H9 (cell line): Measurements from ENCODE around the gene ATP2A2. TPM values are rescaled to one million over a fixed set of nuclear protein-coding genes. Genes with fewer than 3 reads are reported as not detected.
A peak's percentile ranks its signal among the peaks of the same experiment; 100 is the strongest.

Experiments used
- DNase-seq: peaks from one replicate; pipeline ENCODE4 v3.0.0-alpha.2; 2017
- H2AFZ ChIP-seq: one replicate; pipeline ENCODE4 v1.6.1; 2013; ENCODE audit warnings: mild to moderate bottlenecking, low read length, control low read depth, moderate library complexity
- H2AK5ac ChIP-seq: 2 replicates; pipeline ENCODE4 v1.6.1; 2013; ENCODE audit warnings: low read length, control low read depth, mixed read lengths; ENCODE audit not compliant: insufficient read length
- H2BK120ac ChIP-seq: one replicate; pipeline ENCODE4 v1.6.1; 2013; ENCODE audit warnings: low read depth, mild to moderate bottlenecking, low read length, control low read depth, inconsistent platforms; ENCODE audit not compliant: poor library complexity, severe bottlenecking
- H2BK12ac ChIP-seq: 2 replicates; pipeline ENCODE4 v1.6.1; 2013; ENCODE audit warnings: low read length, control low read depth, mixed read lengths, low read depth; ENCODE audit not compliant: insufficient read length
- H2BK15ac ChIP-seq: 2 replicates; pipeline ENCODE4 v1.6.1; 2013; ENCODE audit warnings: low read depth, low read length, control low read depth
- H2BK20ac ChIP-seq: one replicate; pipeline ENCODE4 v1.6.1; 2013; ENCODE audit warnings: low read depth, mild to moderate bottlenecking, low read length, control low read depth, inconsistent platforms; ENCODE audit not compliant: poor library complexity, severe bottlenecking
- H2BK5ac ChIP-seq: 2 replicates; pipeline ENCODE4 v1.6.1; 2013; ENCODE audit warnings: low read length, control low read depth, mixed read lengths; ENCODE audit not compliant: insufficient read length
- H3K14ac ChIP-seq: 2 replicates; pipeline ENCODE4 v1.6.1; 2013; ENCODE audit warnings: low read length, control low read depth; ENCODE audit not compliant: insufficient read depth
- H3K18ac ChIP-seq: 2 replicates; pipeline ENCODE4 v1.6.1; 2013; ENCODE audit warnings: low read depth, mild to moderate bottlenecking, mixed read lengths, low read length, control low read depth; ENCODE audit not compliant: insufficient read length
- H3K23ac ChIP-seq: 2 replicates; pipeline ENCODE4 v1.6.1; 2013; ENCODE audit warnings: low read length, control low read depth, mixed read lengths, low read depth; ENCODE audit not compliant: insufficient read length
- H3K23me2 ChIP-seq: 2 replicates; pipeline ENCODE4 v1.6.1; 2013; ENCODE audit warnings: low read depth, mild to moderate bottlenecking, mixed read lengths, low read length, control low read depth; ENCODE audit not compliant: insufficient read length, poor library complexity, severe bottlenecking
- H3K27ac ChIP-seq: 2 replicates; pipeline ENCODE4 v1.5.1; 2013; ENCODE audit warnings: low read length, control low read depth, mixed read lengths, low read depth; ENCODE audit not compliant: insufficient read length
- H3K27me3 ChIP-seq: 2 replicates; pipeline ENCODE4 v1.6.1; 2013; ENCODE audit warnings: low read length, control low read depth, inconsistent platforms; ENCODE audit not compliant: insufficient read depth
- H3K4ac ChIP-seq: 2 replicates; pipeline ENCODE4 v1.6.1; 2013; ENCODE audit warnings: low read depth, mild to moderate bottlenecking, control low read depth, inconsistent platforms, low read length, moderate library complexity
- H3K4me1 ChIP-seq: 2 replicates; pipeline ENCODE4 v1.6.1; 2013; ENCODE audit warnings: low read length, control low read depth, inconsistent platforms; ENCODE audit not compliant: insufficient read depth
- H3K4me2 ChIP-seq: 2 replicates; pipeline ENCODE4 v1.6.1; 2013; ENCODE audit warnings: low read length, control low read depth, mixed read lengths; ENCODE audit not compliant: insufficient read length, insufficient read depth
- H3K56ac ChIP-seq: 2 replicates; pipeline ENCODE4 v1.6.1; 2013; ENCODE audit warnings: low read depth, mild to moderate bottlenecking, mixed read lengths, low read length, control low read depth; ENCODE audit not compliant: insufficient read length
- H3K79me1 ChIP-seq: 2 replicates; pipeline ENCODE4 v1.6.1; 2013; ENCODE audit warnings: low read depth, mild to moderate bottlenecking, moderate library complexity, low read length, control low read depth, inconsistent platforms; ENCODE audit not compliant: insufficient read depth, poor library complexity, severe bottlenecking
- H3K79me2 ChIP-seq: 2 replicates; pipeline ENCODE4 v1.6.1; 2013; ENCODE audit warnings: low read length, control low read depth, inconsistent platforms; ENCODE audit not compliant: insufficient read depth
- H3K9ac ChIP-seq: 2 replicates; pipeline ENCODE4 v1.6.1; 2013; ENCODE audit warnings: low read length, control low read depth, mixed read lengths; ENCODE audit not compliant: insufficient read length; ENCODE audit errors: extremely low read depth
- H3K9me3 ChIP-seq: one replicate; pipeline ENCODE4 v1.6.1; 2013; ENCODE audit warnings: low read depth, low read length, inconsistent platforms; ENCODE audit not compliant: control insufficient read depth
- H3T11ph ChIP-seq: one replicate; pipeline ENCODE4 v1.6.1; 2013; ENCODE audit warnings: mild to moderate bottlenecking, low read length, control low read depth, inconsistent platforms
- H4K20me1 ChIP-seq: one replicate; pipeline ENCODE4 v1.6.1; 2013; ENCODE audit not compliant: control insufficient read depth, insufficient read length, insufficient read depth
- H4K5ac ChIP-seq: 2 replicates; pipeline ENCODE4 v1.6.1; 2013; ENCODE audit warnings: low read depth, mild to moderate bottlenecking, mixed read lengths, low read length, control low read depth; ENCODE audit not compliant: insufficient read length
- H4K8ac ChIP-seq: replicated peaks from 2 replicates; pipeline ENCODE4 v1.6.1; 2013; ENCODE audit warnings: low read length, control low read depth, mixed read lengths, low read depth; ENCODE audit not compliant: insufficient read length
- H4K91ac ChIP-seq: 2 replicates; pipeline ENCODE4 v1.6.1; 2013; ENCODE audit warnings: low read depth, mild to moderate bottlenecking, moderate library complexity, mixed read lengths, low read length, control low read depth; ENCODE audit not compliant: insufficient read length
- H3K27ac Mint-ChIP-seq, 3 experiments: 2 replicates in 2 of 3; 3 replicates in 1 of 3; pipeline ENCODE4 v1.8.0; 2020 to 2021; ENCODE audit warnings: mixed read lengths in 3 of 3, mild to moderate bottlenecking in 1 of 3, moderate library complexity in 1 of 3
- H3K27me3 Mint-ChIP-seq: 2 replicates; pipeline ENCODE4 v1.8.0; 2021; ENCODE audit warnings: low read depth, mild to moderate bottlenecking, moderate library complexity, mixed read lengths
- H3K36me3 Mint-ChIP-seq, 3 experiments: 2 replicates in 2 of 3; 3 replicates in 1 of 3; pipeline ENCODE4 v1.8.0; 2020 to 2021; ENCODE audit warnings: low read depth in 3 of 3, mixed read lengths in 3 of 3; ENCODE audit not compliant: insufficient read depth in 1 of 3
- H3K4me1 Mint-ChIP-seq, 2 experiments: 2 replicates each; pipeline ENCODE4 v1.8.0; 2020; ENCODE audit warnings: mixed read lengths in 2 of 2
- H3K4me3 Mint-ChIP-seq, 2 experiments: 2 replicates in 1 of 2; 3 replicates in 1 of 2; pipeline ENCODE4 v1.8.0; 2020 to 2021; ENCODE audit warnings: mild to moderate bottlenecking in 2 of 2, mixed read lengths in 2 of 2, moderate library complexity in 1 of 2
- H3K9me3 Mint-ChIP-seq, 2 experiments: 2 replicates in 1 of 2; 3 replicates in 1 of 2; pipeline ENCODE4 v1.8.0; 2020; ENCODE audit warnings: mild to moderate bottlenecking in 2 of 2, mixed read lengths in 2 of 2, moderate library complexity in 1 of 2
- CTCF ChIP-seq: fragments of 200-600 bp; sonication (generic); conservative IDR thresholded peaks from 3 replicates; pipeline ENCODE4 v1.8.0; 2021; ENCODE audit warnings: antibody characterized with exemption, mild to moderate bottlenecking
- WGBS: extraction: QIAGEN DNeasy Blood & Tissue Kit; methylation state at CpG from one replicate; pipeline ENCODE4 v1.1.7; 2013; ENCODE audit warnings: missing lambda C conversion rate, low lambda C conversion rate, mixed read lengths; ENCODE audit not compliant: insufficient read length; ENCODE audit errors: extremely low coverage; 5-methylcytosine and 5-hydroxymethylcytosine counted together
- total RNA-seq: library from RNA; stranded (reverse); gene quantifications from 2 replicates; pipeline ENCODE4 v1.2.1, GENCODE V29; 2021

ATP2A2 gene
- total RNA-seq, 1 experiment from 2014 or later: 257 TPM

GRCh38 chr12:110307372-110307771 is 26.3 kb downstream of the ATP2A2 start:
- no peak overlapping the region for H4K91ac ChIP-seq
- H2AFZ ChIP-seq: no peak overlapping the region
- no peak overlapping the region for H4K5ac ChIP-seq
- peaks cover 29 to 66% (median 56%) of the 10 kb centered on the region in 3 experiments; a peak in 6 of 7 replicates for H3K36me3 Mint-ChIP-seq
- no peak overlapping the region for H3K4me3 Mint-ChIP-seq
- no peak overlapping the region for H2BK20ac ChIP-seq
- H3K23ac ChIP-seq: no peak overlapping the region
- no peak overlapping the region for H3K56ac ChIP-seq
- no peak overlapping the region for H2BK5ac ChIP-seq
- H3K79me2 ChIP-seq: peaks cover 28% of the 10 kb centered on the region; the same call in 1 of the 2 replicates
- no peak overlapping the region for H3K18ac ChIP-seq
- peaks cover 0 to 7% of the 10 kb centered on the region in 2 experiments; a peak in 1 of 4 replicates for H3K4me1 Mint-ChIP-seq
- H3K27ac ChIP-seq: no peak overlapping the region
- no peaks in the 10 kb centered on the region for H3K27me3 ChIP-seq
- no peak overlapping the region for H3K4me2 ChIP-seq
- no peak overlapping the region for H3T11ph ChIP-seq
- no peak overlapping the region for H2AK5ac ChIP-seq
- H4K20me1 ChIP-seq: no peaks in the 10 kb centered on the region
- no peak overlapping the region for H3K14ac ChIP-seq
- H3K4ac ChIP-seq: no peak overlapping the region
- no peak overlapping the region for H2BK15ac ChIP-seq
- H3K27me3 Mint-ChIP-seq: no peaks in the 10 kb centered on the region; the same call in 1 of the 2 replicates
- no peaks in the 10 kb centered on the region for H3K4me1 ChIP-seq
- H3K79me1 ChIP-seq: peaks cover 17% of the 10 kb centered on the region
- no peak overlapping the region for H2BK12ac ChIP-seq
- H3K23me2 ChIP-seq: no peaks in the 10 kb centered on the region
- no peaks in the 10 kb centered on the region for H3K9me3 ChIP-seq
- H3K9ac ChIP-seq: no peak overlapping the region
- no peaks in the 10 kb centered on the region for H3K9me3 Mint-ChIP-seq
- TF ChIP-seq CTCF: no peak
- no peak for DNase-seq
- no peak overlapping the region for H2BK120ac ChIP-seq
- WGBS: no CpG with 5 or more reads among the region's 3 CpGs
- peak overlapping the region in 2 of 3 experiments; percentile 23 to 49; a peak in 4 of 7 replicates for H3K27ac Mint-ChIP-seq
- no peak overlapping the region for H4K8ac ChIP-seq
